Right cardiac atrium (tissue), 5 donors: ENCODE data around the gene GPR17. TPM values are rescaled to one million over a fixed set of nuclear protein-coding genes. Genes with fewer than 3 reads are reported as not detected.

Experiments used
- ATAC-seq, 2 donors: fragments of 200-7000 bp; cut with Tn5 transposase; one replicate each; pipeline versions ENCODE4 v1.8.0 to v1.9.1; 2020; ENCODE audit warnings: moderate library complexity in 2 of 2, mild to moderate bottlenecking in 1 of 2
- DNase-seq, 3 donors: peaks; one replicate each; pipeline ENCODE4 v3.0.0-alpha.2; 2020
- H3K27ac ChIP-seq: one replicate; pipeline ENCODE4 v1.5.1; 2013; ENCODE audit warnings: mild to moderate bottlenecking, low read length, control low read depth, moderate library complexity
- H3K27me3 ChIP-seq: one replicate; pipeline ENCODE4 v1.6.1; 2013; ENCODE audit not compliant: control insufficient read depth, insufficient read depth
- H3K4me1 ChIP-seq: one replicate; pipeline ENCODE4 v1.6.1; 2013; ENCODE audit warnings: low read length; ENCODE audit not compliant: control insufficient read depth, insufficient read depth
- H3K4me3 ChIP-seq: one replicate; pipeline ENCODE4 v1.5.1; 2013; ENCODE audit warnings: low read length, control low read depth
- H3K9me3 ChIP-seq: one replicate; pipeline ENCODE4 v1.6.1; 2013; ENCODE audit warnings: low read length; ENCODE audit not compliant: control insufficient read depth
- WGBS: extraction: QIAGEN DNeasy Blood & Tissue Kit; methylation state at CpG from one replicate; pipeline ENCODE4 v1.1.7; 2013; 5-methylcytosine and 5-hydroxymethylcytosine counted together
- intact Hi-C, 4 donors: fragments of 100-400 bp; cut with DNase I; formaldehyde crosslinking; loops; one replicate each; pipeline versions ENCODE4 v1.11.0 to v1.14.0; 2022 to 2023
- polyA plus RNA-seq: library from polyadenylated mRNA; stranded (reverse); fragments of 200-250 nt; gene quantifications from one replicate; pipeline ENCODE4 v1.2.3, GENCODE V29; 2013
- total RNA-seq, 4 donors: library from RNA; stranded (reverse); fragmentation: NEBNext Ultra II Directional; extraction: Animal tissue kit (Norgen Biotek cat#: 25700); gene quantifications; one replicate each; pipeline ENCODE4 v1.2.1, GENCODE V29; 2021
- donor health status: healthy with polysubstance abuse.
- donor health status: DM: no; HTN: yes; CAD: no.
- donor health status: DM: no; HTN: no; CAD: no.
- donor health status: DM: no; HTN: yes; CAD: no; lungs with severe emphysema.
- donor health status: DM: yes; HTN: yes; CAD: no.

Gene GPR17
- total and polyA plus RNA-seq, 5 donors, result 0.31 to 4.0 (median 0.40) TPM; not detected in 2

DNA sequence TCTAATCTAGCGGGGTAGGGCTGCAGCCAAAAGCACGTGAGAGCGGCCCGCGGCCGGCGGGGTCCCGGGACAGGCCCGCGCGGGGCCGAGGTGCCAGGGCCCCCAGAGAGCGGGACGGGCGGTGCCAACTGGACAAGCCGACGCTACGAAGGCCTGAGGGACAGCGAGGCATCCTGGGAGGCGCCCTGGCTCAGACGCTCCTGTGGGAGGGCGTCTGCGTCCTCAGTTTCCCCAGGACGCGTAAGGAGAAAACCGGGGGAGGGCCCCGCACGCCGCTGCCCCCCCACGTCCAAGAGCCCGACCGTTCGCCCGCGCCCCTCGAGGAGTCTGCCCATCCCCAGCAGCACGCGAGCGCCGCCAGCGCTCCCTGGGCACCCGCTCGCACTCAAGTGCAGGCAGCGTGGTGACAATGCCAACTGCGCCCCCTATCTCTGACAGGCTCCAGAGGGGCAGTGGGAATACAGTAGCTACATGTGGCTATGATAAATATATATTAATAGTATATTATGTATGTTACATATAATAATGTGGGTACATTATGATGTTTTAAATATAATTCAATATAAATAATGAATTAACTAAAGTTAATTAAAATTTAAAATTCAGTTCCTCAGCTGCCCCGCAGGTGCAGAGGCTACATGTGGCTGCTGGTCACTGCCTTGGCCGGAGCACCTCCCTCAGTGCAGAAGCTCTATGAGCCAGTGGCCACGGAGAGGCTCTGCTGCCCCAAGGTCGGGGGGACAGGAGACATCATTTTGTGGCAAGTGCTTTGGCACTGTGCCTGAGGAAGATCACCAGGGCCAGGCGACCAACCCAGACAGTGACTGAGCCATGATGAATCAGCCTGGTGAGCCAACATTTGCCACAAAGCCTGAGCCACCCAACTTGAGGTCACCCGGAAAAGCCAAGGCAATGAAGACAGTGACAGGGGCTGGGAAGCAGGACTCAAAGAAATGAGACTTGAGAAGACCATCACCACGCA, 49.8 kb downstream of the GPR17 start:
- DNase-seq, result peak; percentile 77 to 91 (median 79)

DNA sequence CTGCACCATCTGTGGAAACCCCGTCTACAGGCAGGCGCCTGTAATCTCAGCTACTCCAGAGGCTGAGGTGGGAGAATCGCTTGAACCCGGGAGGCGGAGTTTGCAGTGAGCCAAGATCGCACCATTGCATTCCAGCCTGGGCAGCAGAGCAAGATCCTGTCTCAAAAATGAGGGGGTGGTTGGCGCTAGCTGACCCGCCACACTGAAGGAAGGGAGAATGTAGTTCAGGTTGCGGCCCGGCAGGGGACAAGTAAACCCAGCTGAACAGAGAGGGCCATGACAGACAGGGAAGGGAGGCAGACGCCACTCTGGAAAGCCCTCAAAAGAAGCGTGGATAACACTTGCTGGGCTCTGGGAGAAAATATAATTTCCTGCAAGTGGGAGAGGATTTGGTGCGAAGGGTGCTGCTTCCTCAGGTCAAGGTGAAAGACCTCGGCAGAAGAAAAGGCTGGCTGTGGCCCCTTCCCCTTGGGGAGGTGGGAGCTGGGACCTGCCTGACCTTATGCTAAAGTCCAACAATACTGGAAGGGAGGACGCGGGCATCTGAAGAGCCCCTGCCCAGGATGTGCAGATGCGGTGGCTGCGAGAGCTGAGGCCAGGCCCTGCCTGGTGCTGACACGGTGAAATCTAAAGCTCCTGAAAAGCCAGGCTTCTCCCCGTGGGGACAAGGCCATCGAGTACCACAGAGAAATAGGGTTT, 51.7 kb downstream of the GPR17 start:
- peaks cover 5% of the 10 kb centered on the region for H3K4me1 ChIP-seq
- no peak overlapping the region for H3K4me3 ChIP-seq
- DNase-seq (no peak), ATAC-seq (no peak)
- WGBS, result 92% methylated on average over 21 of the region's 21 CpGs
- no peak overlapping the region for H3K27ac ChIP-seq
- H3K9me3 ChIP-seq, result no peaks in the 10 kb centered on the region
- intact Hi-C loops, result loop anchor here in 3 of 4 donors (5.0 to 10.0 kb wide), 2 partner anchors 103 to 105 kb away; no protein-coding TSS in a partner anchor
- H3K27me3 ChIP-seq, result no peaks in the 10 kb centered on the region

More for the DNA sequence above, 49.8 kb downstream of the GPR17 start:
- Histone ChIP-seq H3K4me1 (peaks cover 5% of the 10 kb centered on the region), H3K27me3 (no peaks in the 10 kb centered on the region), H3K9me3 (no peaks in the 10 kb centered on the region), H3K27ac (peak overlapping the region; percentile 63), H3K4me3 (peak overlapping the region; percentile 29)
- WGBS, result 28% methylated on average over 52 of the region's 52 CpGs
- intact Hi-C loops, result loop anchor here in 3 of 4 donors (5.0 to 10.0 kb wide), 2 partner anchors 101 to 103 kb away; no protein-coding TSS in a partner anchor
- peak; percentile 66 to 86 for ATAC-seq

DNA sequence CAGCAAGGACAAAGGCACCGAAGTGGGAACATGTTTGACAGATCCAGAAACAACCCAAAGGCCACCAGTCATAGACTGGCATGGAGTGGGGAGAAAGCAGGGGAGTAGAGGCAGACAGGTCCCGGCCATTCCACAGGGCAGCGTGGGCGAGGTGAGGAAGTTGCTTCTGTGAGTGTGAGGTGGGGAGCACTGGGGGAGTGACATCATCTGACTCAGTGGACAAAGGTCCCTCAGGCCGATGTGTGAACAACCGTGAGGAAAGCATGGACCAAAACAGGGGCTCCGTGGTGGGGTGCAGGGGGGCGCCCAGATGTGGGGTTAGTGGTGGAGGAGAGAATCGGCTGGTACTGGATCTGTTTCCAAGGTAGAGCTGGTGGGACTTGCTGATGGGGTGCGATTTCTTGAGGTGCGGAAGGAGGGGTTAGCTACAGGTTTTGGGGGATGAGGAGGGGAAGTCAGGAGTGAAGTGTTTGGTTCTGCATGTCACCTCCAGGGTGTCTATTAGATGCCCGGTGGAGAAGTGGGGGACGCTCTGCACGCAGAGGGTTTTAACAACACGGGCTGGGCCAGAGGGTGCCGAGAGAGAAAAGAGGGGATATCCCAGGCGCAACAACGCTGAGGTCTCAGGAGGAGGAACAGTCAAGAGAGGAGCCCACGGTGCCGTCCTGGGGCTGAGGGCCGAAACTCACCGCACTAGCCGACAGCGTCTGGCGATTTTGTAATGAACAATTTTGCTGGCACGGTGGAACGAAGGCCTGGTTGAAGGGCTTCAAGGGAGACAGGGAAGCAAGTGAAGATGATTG, 52.8 kb downstream of the GPR17 start:
- Histone ChIP-seq H3K4me1 (peaks cover 9% of the 10 kb centered on the region), H3K9me3 (no peaks in the 10 kb centered on the region), H3K27me3 (no peaks in the 10 kb centered on the region), H3K27ac (no peak overlapping the region), H3K4me3 (no peak overlapping the region)
- 94% methylated on average over 27 of the region's 27 CpGs for WGBS
- intact Hi-C loops, result loop anchor here in 3 of 4 donors (5.0 to 10.0 kb wide), 2 partner anchors 104 to 106 kb away; no protein-coding TSS in a partner anchor
- DNase-seq, result no peak
- ATAC-seq, result no peak

DNA sequence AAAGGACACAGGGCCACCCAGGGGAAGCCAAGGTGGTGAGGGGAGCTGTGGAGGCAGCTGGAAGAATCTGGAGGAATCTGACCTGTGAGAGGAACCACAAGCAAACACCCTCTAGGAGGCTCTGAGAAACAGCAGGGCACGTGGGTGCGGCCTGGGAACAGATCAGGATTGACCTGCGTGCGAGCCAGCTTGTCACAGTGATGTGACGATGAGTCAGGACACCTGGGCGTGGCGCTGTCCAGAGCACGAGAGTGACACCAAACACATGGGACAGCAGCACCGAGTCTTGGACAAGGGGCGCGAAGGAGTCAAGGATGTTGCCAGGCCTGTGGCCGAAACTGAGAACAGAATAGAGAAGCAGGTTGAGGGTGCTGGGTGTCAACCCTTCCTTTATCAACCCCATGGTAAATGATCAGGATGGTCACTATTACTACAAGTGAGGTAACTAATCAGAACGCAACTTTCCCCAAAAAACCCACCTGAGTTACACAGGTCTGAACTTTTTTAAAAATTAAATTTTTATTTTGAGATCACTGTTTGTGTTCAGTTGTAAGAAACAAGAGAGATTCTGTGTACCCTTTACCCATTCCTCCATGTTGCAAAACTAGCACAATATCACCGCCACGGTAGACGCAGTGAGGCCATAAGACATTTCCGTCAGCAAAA, 54.7 kb downstream of the GPR17 start:
- intact Hi-C loops, result loop anchor here in 2 of 4 donors (5.0 kb wide), 1 partner anchor 173 kb away; the partner anchor contains the start of gene IWS1 (in 2 of the 2)
- Histone ChIP-seq H3K9me3 (no peaks in the 10 kb centered on the region), H3K27ac (peak overlapping the region; percentile 78), H3K4me3 (peak overlapping the region; percentile 70), H3K27me3 (no peaks in the 10 kb centered on the region), H3K4me1 (peaks cover 12% of the 10 kb centered on the region)
- peak; percentile 65 to 83 (median 82) for DNase-seq
- WGBS, result 51% methylated on average over 17 of the region's 17 CpGs
- peak; percentile 20 to 39 for ATAC-seq

DNA sequence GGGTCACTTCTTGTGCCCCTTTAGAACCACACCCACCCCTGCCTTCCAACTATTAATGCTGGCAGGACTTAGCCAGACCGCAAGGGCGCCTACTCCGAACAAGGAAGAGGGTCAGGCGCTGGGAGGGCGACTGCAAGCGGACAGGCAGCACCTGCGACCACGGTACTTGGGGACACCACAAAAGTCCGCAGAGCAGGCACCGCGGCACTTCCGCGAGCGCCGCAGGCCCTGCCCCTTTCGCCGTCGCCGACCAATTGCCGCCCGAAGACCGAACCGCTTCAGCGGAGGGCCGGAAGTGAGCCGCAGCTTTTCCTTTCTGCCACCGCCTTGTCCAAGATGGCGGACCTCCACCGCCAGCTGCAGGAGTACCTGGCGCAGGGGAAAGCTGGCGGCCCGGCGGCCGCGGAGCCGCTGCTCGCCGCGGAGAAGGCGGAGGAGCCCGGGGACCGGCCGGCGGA, 55.3 kb downstream of the GPR17 start, which contains the start of gene SFT2D3:
TSS of gene SFT2D3 (plus strand) at position 305 of the 458 bp plus-strand sequence. CDS start at position 337, 32 bp downstream.
- H3K4me1 ChIP-seq, result peaks cover 12% of the 10 kb centered on the region
- intact Hi-C loops, result loop anchor here in 2 of 4 donors (5.0 kb wide), 1 partner anchor 174 kb away; the partner anchor contains the start of gene IWS1 (in 2 of the 2)
- H3K27ac ChIP-seq, result peak within 1 kb of the TSS; percentile 78
- no peaks in the 10 kb centered on the region for H3K9me3 ChIP-seq
- WGBS, result under 1% methylated on average over 44 of the region's 44 CpGs
- DNase-seq (peak; percentile 93 to 96 (median 96)), ATAC-seq (peak; percentile 89 to 92)
- peak within 1 kb of the TSS; percentile 70 for H3K4me3 ChIP-seq
- no peaks in the 10 kb centered on the region for H3K27me3 ChIP-seq

DNA sequence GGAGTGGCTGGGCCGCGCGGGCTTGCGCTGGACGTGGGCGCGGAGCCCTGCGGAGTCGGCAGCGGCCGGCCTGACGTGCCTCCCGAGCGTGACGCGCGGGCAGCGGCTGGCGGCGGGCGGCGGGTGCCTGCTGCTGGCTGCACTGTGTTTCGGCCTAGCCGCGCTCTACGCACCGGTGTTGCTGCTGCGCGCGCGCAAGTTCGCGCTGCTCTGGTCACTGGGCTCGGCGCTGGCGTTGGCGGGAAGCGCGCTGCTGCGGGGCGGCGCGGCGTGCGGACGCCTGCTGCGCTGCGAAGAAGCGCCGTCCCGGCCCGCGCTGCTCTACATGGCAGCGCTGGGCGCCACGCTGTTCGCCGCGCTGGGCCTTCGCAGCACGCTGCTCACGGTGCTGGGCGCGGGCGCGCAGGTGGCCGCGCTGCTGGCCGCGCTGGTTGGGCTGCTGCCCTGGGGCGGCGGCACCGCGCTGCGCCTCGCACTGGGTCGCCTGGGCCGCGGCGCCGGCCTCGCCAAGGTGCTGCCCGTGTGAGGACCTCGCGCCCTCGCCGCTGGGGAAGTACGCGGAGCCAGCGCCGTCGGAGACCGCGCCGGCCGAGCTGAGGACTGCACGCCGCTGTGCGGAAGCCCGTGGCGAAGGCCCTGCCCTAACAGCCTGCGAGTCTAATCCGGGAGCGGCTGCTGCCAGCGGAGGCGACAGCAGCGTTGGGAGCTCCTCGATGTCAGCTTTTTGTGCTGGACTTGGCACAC, 55.9 kb downstream of the GPR17 start:
- H3K4me1 ChIP-seq, result peaks cover 15% of the 10 kb centered on the region
- H3K4me3 ChIP-seq, result peak overlapping the region; percentile 70
- ATAC-seq (peak; percentile 68 to 73), DNase-seq (peak; percentile 85 to 92 (median 92))
- no peaks in the 10 kb centered on the region for H3K27me3 ChIP-seq
- under 1% methylated on average over 108 of the region's 108 CpGs for WGBS
- intact Hi-C loops, result loop anchor here in 2 of 4 donors (5.0 kb wide), 1 partner anchor 175 kb away; the partner anchor contains the start of gene IWS1 (in 2 of the 2)
- H3K27ac ChIP-seq, result peak overlapping the region; percentile 78
- H3K9me3 ChIP-seq, result no peaks in the 10 kb centered on the region

Other genes with a start within 250 kb of the GPR17 start
- not detected for gene PROC, start 227.7 kb upstream of the GPR17 start, total RNA-seq
- gene PROC, start 227.7 kb upstream of the GPR17 start, polyA plus RNA-seq, result 0.18 TPM
- 10 to 100 TPM; 51.5 to 57.6 (median 53.4) TPM for gene IWS1, start 119.7 kb upstream of the GPR17 start, total RNA-seq
- gene IWS1, start 119.7 kb upstream of the GPR17 start, polyA plus RNA-seq, result 64.4 TPM
- gene MYO7B, start 110.5 kb upstream of the GPR17 start, total RNA-seq, result under 1 TPM; 0.29 to 0.56 (median 0.38) TPM
- gene MYO7B, start 110.5 kb upstream of the GPR17 start, polyA plus RNA-seq, result 0.81 TPM
- gene LIMS2, start 29.4 kb downstream of the GPR17 start, total RNA-seq, result 100 to 1,000 TPM; 163 to 224 (median 209) TPM
- gene LIMS2, start 29.4 kb downstream of the GPR17 start, polyA plus RNA-seq, result 178 TPM
- gene SFT2D3, start 55.3 kb downstream of the GPR17 start, total RNA-seq, result 1 to 10 TPM; 3.6 to 5.0 (median 4.4) TPM
- 3.3 TPM for gene SFT2D3, start 55.3 kb downstream of the GPR17 start, polyA plus RNA-seq
- gene WDR33, start 165.0 kb downstream of the GPR17 start, total RNA-seq, result 10 to 100 TPM; 36.7 to 45.7 (median 41.4) TPM
- gene WDR33, start 165.0 kb downstream of the GPR17 start, polyA plus RNA-seq, result 12.7 TPM
- gene POLR2D, start 212.0 kb downstream of the GPR17 start, total RNA-seq, result 10 to 100 TPM; 16.1 to 22.1 (median 20.9) TPM
- gene POLR2D, start 212.0 kb downstream of the GPR17 start, polyA plus RNA-seq, result 10.7 TPM
- gene AMMECR1L, start 239.8 kb downstream of the GPR17 start, total RNA-seq, result 10 to 100 TPM in 3 of 4 donors, 1 to 10 TPM in 1; 9.8 to 12.1 (median 10.7) TPM
- gene AMMECR1L, start 239.8 kb downstream of the GPR17 start, polyA plus RNA-seq, result 5.4 TPM